GM12878 (cell line): Measurements from ENCODE around the gene PIEZO2. TPM values are rescaled to one million over a fixed set of nuclear protein-coding genes. Genes with fewer than 3 reads are reported as not detected.

Experiments
- ATAC-seq: fragments of 200-7000 bp; cut with Tn5 transposase; 3 replicates; pipeline ENCODE4 v1.9.1; 2020; ENCODE audit warnings: mild to moderate bottlenecking, moderate library complexity
- BruUV-seq: library from RNA; stranded (reverse); fragments of 400-500 nt; replicated peaks from 2 replicates; lab custom pipeline; 2021; lab: Mats Ljungman, UMichigan
- CTCF ChIA-PET: fragments of 300-600 bp; sonication (Branson Sonifier 250); formaldehyde crosslinking; extraction: SDS; loops from one replicate; lab custom pipeline; 2021; ENCODE audit warnings: inconsistent platforms; lab: Yijun Ruan, JAX
- POLR2A ChIA-PET: fragments of 350-600 bp; formaldehyde crosslinking; extraction: SDS; loops from one replicate; lab custom pipeline; 2021; ENCODE audit warnings: inconsistent platforms; lab: Charles Lee
- RAD21 ChIA-PET: fragments of 300-600 bp; sonication (Branson Sonifier 250); formaldehyde crosslinking; loops from one replicate; lab custom pipeline; 2023; ENCODE audit warnings: antibody characterized with exemption; ENCODE audit not compliant: unreplicated experiment; lab: Charles Lee
- SMC1A ChIA-PET: fragments of 300-600 bp; sonication (Branson Sonifier 250); formaldehyde crosslinking; loops from one replicate; lab custom pipeline; 2023; ENCODE audit not compliant: unreplicated experiment, uncharacterized antibody; lab: Charles Lee
- DNase-seq: peaks from one replicate; pipeline ENCODE4 v3.0.0-alpha.2; 2011; ENCODE audit warnings: low read depth, low spot score
- FAIRE-seq: peaks from 3 replicates; lab custom pipeline; 2011; peaks lifted over from hg19 to GRCh38; lab: Jason Lieb, UNC
- H2AFZ ChIP-seq: 2 replicates; pipeline ENCODE4 v1.6.0; 2011; ENCODE audit warnings: low read depth, low read length, control low read depth; ENCODE audit not compliant: control insufficient read depth
- H3K27ac ChIP-seq: 2 replicates; pipeline ENCODE4 v1.5.1; 2011; ENCODE audit warnings: control low read depth; ENCODE audit not compliant: control insufficient read depth, insufficient read depth
- H3K27me3 ChIP-seq, 2 experiments: replicated peaks in 1 of 2; 2 replicates each; pipeline versions ENCODE4 v1.6.0 to v1.6.1; 2011; ENCODE audit warnings: low read length in 1 of 2; ENCODE audit not compliant: control insufficient read depth in 2 of 2, insufficient read depth in 2 of 2
- H3K36me3 ChIP-seq, 2 experiments: 2 replicates each; pipeline ENCODE4 v1.5.1; 2011; ENCODE audit warnings: low read length in 1 of 2; ENCODE audit not compliant: control insufficient read depth in 2 of 2, insufficient read depth in 2 of 2
- H3K4me1 ChIP-seq: 2 replicates; pipeline ENCODE4 v1.6.1; 2011; ENCODE audit warnings: mild to moderate bottlenecking, low read length, moderate library complexity, mixed read lengths; ENCODE audit not compliant: control insufficient read depth, insufficient read depth
- H3K4me2 ChIP-seq: 2 replicates; pipeline ENCODE4 v1.6.0; 2011; ENCODE audit warnings: control low read depth; ENCODE audit not compliant: control insufficient read depth, insufficient read depth
- H3K4me3 ChIP-seq: fragments of 200-600 bp; sonication (generic); 2 replicates; pipeline ENCODE4 v1.5.1; 2016
- H3K79me2 ChIP-seq: 2 replicates; pipeline ENCODE4 v1.6.0; 2011; ENCODE audit warnings: low read length; ENCODE audit not compliant: control insufficient read depth, insufficient read depth
- H3K9ac ChIP-seq: 2 replicates; pipeline ENCODE4 v1.8.0; 2011; ENCODE audit warnings: low read length, control low read depth, mixed read lengths; ENCODE audit not compliant: control insufficient read depth, insufficient read depth
- H3K9me3 ChIP-seq: replicated peaks from 3 replicates; pipeline ENCODE4 v1.5.1; 2011; ENCODE audit warnings: mild to moderate bottlenecking, low read length; ENCODE audit not compliant: control insufficient read depth, insufficient read depth
- H4K20me1 ChIP-seq: 2 replicates; pipeline ENCODE4 v1.6.0; 2011; ENCODE audit not compliant: control insufficient read depth, insufficient read depth
- BCLAF1 ChIP-seq: fragments of 450-650 bp; IDR thresholded peaks from 2 replicates; pipeline ENCODE4 v1.6.1; 2017; ENCODE audit warnings: antibody characterized with exemption, mild to moderate bottlenecking, moderate library complexity
- BHLHE40 ChIP-seq, 2 experiments: fragments of 450-650 bp in 1 of 2; IDR thresholded peaks; 2 replicates each; pipeline ENCODE4 v1.6.1; 2011 to 2017; ENCODE audit warnings: low read depth in 2 of 2, borderline replicate concordance in 1 of 2, improper control_type of control experiment in 1 of 2, low read length in 1 of 2, mild to moderate bottlenecking in 1 of 2
- E2F4 ChIP-seq: IDR thresholded peaks from 2 replicates; pipeline ENCODE4 v1.6.1; 2012; ENCODE audit warnings: low read depth, low read length, improper control_type of control experiment
- FOXM1 ChIP-seq: IDR thresholded peaks from 2 replicates; pipeline ENCODE4 v1.6.1; 2012; ENCODE audit warnings: low read depth, mild to moderate bottlenecking, inconsistent platforms, low read length, moderate library complexity
- NRF1 ChIP-seq: conservative IDR thresholded peaks from 2 replicates; pipeline ENCODE4 v1.6.1; 2011; ENCODE audit warnings: mild to moderate bottlenecking, low read depth, low read length, improper control_type of control experiment
- SMC3 ChIP-seq: IDR thresholded peaks from 2 replicates; pipeline ENCODE4 v1.6.1; 2011; ENCODE audit warnings: low read length, improper control_type of control experiment, borderline replicate concordance
- STAT1 ChIP-seq: fragments of 450-650 bp; conservative IDR thresholded peaks from 2 replicates; pipeline ENCODE4 v1.6.1; 2014; ENCODE audit warnings: antibody characterized with exemption, mild to moderate bottlenecking
- TBL1XR1 ChIP-seq: IDR thresholded peaks from 2 replicates; pipeline ENCODE4 v1.6.1; 2012; ENCODE audit warnings: low read depth, low read length, improper control_type of control experiment
- ZNF207 ChIP-seq: fragments of 450-650 bp; IDR thresholded peaks from 2 replicates; pipeline ENCODE4 v1.6.1; 2014; ENCODE audit warnings: antibody characterized with exemption, mild to moderate bottlenecking, borderline replicate concordance
- ZNF274 ChIP-seq: IDR thresholded peaks from one replicate; pipeline ENCODE4 v1.8.0; 2011; ENCODE audit not compliant: insufficient read length, insufficient read depth
- ZNF622 ChIP-seq: fragments of 450-650 bp; IDR thresholded peaks from 2 replicates; pipeline ENCODE4 v1.6.1; 2017; ENCODE audit warnings: mild to moderate bottlenecking, inconsistent platforms
- ZSCAN29 ChIP-seq: fragments of 450-650 bp; IDR thresholded peaks from 2 replicates; pipeline ENCODE4 v1.6.1; 2017; ENCODE audit warnings: mild to moderate bottlenecking, moderate library complexity
- WGBS: methylation state at CpG from one replicate; pipeline ENCODE4 v1.1.6; 2016; ENCODE audit warnings: low lambda C conversion rate; ENCODE audit not compliant: insufficient replicate concordance, insufficient coverage; ENCODE audit errors: missing lambda C conversion rate; 5-methylcytosine and 5-hydroxymethylcytosine counted together
- in situ Hi-C: fragments of 300-500 bp; cut with MboI; formaldehyde crosslinking; loops from 9 replicates; pipeline ENCODE4 v1.14.3; 2018; ENCODE audit warnings: mixed read lengths
- intact Hi-C: fragments of 100-400 bp; cut with micrococcal nuclease; formaldehyde crosslinking; loops from one replicate; pipeline ENCODE4 v1.14.2; 2022; ENCODE audit not compliant: unreplicated experiment
- polyA plus RNA-seq, 11 experiments: library from polyadenylated mRNA; depleted of rRNA in 4 of 11; unstranded in 6 of 11; stranded (reverse) in 5 of 11; fragments of >200 nt; fragmentation: Nextera tagmentation in 4 of 11; fragmentation: Illumina TruSeq in 1 of 11; extraction: Ambion mirVana in 4 of 11; extraction: Trizol in 1 of 11; gene quantifications; 1 replicate in 1 of 11; 2 replicates in 10 of 11; pipeline versions ENCODE4 v1.2.1 to v1.2.3, GENCODE V29; 2011 to 2016; ENCODE audit warnings: inconsistent platforms in 2 of 11, missing spikeins in 2 of 11, low read depth in 1 of 11
- total RNA-seq, 4 experiments: library from RNA; depleted of rRNA in 3 of 4; stranded (reverse); fragments of >200 nt in 3 of 4; fragmentation: Illumina TruSeq in 1 of 4; extraction: Trizol in 1 of 4; gene quantifications; 2 replicates each; pipeline versions ENCODE4 v1.2.1 to v1.2.3, GENCODE V29; 2013 to 2021
- TF ChIP-seq, protein P1 (sequence below): fragments of 450-650 bp; IDR thresholded peaks from 2 replicates; pipeline ENCODE4 v1.6.1; 2014; ENCODE audit warnings: mild to moderate bottlenecking

Gene PIEZO2
- total and polyA plus RNA-seq, 10 of the 15 experiments (the other 5 are each of a cell fraction or from before 2014, with no cell fraction given): 6.7 to 42.3 (median 27.4) TPM

- FAIRE-seq: no peak
- no peak overlapping the region for H3K4me3 ChIP-seq
- H3K79me2 ChIP-seq: peaks cover 13% of the 10 kb centered on the region
- H4K20me1 ChIP-seq: no peaks in the 10 kb centered on the region
- no peak for DNase-seq
- 28% methylated on average over 2 of the region's 2 CpGs for WGBS
- no peak overlapping the region for H3K27ac ChIP-seq
- CTCF ChIA-PET: no interaction called here
- ATAC-seq: no peak
- H2AFZ ChIP-seq: no peak overlapping the region
- no peak overlapping the region for H3K4me2 ChIP-seq
- intact Hi-C loops (no loop called here), in situ Hi-C loops (no loop called here)
- no peak overlapping the region for H3K9ac ChIP-seq
- RAD21 ChIA-PET: no interaction called here
- POLR2A ChIA-PET: no interaction called here
- H3K27me3 ChIP-seq: no peaks in the 10 kb centered on the region
- H3K36me3 ChIP-seq: peaks cover 0 to 14% of the 10 kb centered on the region in 2 experiments; a peak in 2 of 4 replicates
- BruUV-seq: no TSS peak
- SMC1A ChIA-PET: no interaction called here
- H3K4me1 ChIP-seq: no peaks in the 10 kb centered on the region
- H3K9me3 ChIP-seq: peaks cover 11% of the 10 kb centered on the region; the same call in 2 of the 3 replicates
- TF ChIP-seq ZNF622 (no peak), BHLHE40 (IDR thresholded peaks at IDR 0.05; ENCODE audit: borderline replicate concordance in 1 of 2, low read depth in 2 of 2, low read length in 1 of 2) (no peak)
Measured at GRCh38 chr18:11064106-11064505, 85.3 kb downstream of the PIEZO2 start.

DNA sequence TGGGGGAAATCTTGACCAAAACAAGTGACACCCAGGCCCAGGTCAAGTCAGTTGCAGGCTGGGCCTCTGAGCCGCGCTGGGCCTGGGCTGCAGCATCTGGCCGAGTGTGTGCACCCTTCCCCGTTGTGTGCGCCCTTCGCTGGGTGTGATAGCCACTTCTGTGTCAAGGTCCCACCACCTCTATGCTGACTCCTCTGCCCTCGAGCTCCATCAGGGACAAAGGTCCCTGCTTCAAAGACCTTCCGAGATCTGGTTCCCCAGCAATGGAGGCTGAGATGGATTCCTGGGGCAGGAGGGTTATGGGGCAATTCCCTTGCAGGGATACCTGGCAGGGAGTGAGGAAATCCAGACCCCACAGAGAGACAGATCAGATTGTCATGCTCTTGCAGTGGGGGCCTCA lies 93.6 kb downstream of the PIEZO2 start:
- no peak overlapping the region for H2AFZ ChIP-seq
- H3K4me2 ChIP-seq: no peak overlapping the region
- H3K4me3 ChIP-seq: no peak overlapping the region
- no peaks in the 10 kb centered on the region; a peak in 1 of 4 replicates for H3K36me3 ChIP-seq
- SMC1A ChIA-PET: interaction anchor here (1.0 to 1.3 kb wide), 3 partner anchors 18 to 98 kb away, joined by 3 to 4 read pairs (median 3); no protein-coding TSS in a partner anchor
- no peaks in the 10 kb centered on the region for H3K9me3 ChIP-seq
- no peak overlapping the region for H3K9ac ChIP-seq
- FAIRE-seq (no peak), ATAC-seq (no peak), DNase-seq (no peak)
- intact Hi-C loops: no loop called here
- POLR2A ChIA-PET: no interaction called here
- in situ Hi-C loops: no loop called here
- RAD21 ChIA-PET: interaction anchor here (0.6 to 1.2 kb wide), 2 partner anchors 19 to 105 kb away, joined by 3 read pairs; no protein-coding TSS in a partner anchor
- no peaks in the 10 kb centered on the region for H3K27me3 ChIP-seq
- CTCF ChIA-PET: interaction anchor here (1.2 to 1.7 kb wide), 2 partner anchors 11 to 99 kb away, joined by 3 to 10 read pairs; no protein-coding TSS in a partner anchor
- WGBS: 62% methylated on average over 6 of the region's 8 CpGs
- no TSS peak for BruUV-seq
- peaks cover 37% of the 10 kb centered on the region for H3K79me2 ChIP-seq
- no peaks in the 10 kb centered on the region for H4K20me1 ChIP-seq
- H3K27ac ChIP-seq: no peak overlapping the region
- peaks cover 12% of the 10 kb centered on the region for H3K4me1 ChIP-seq
- TF ChIP-seq ZSCAN29: no peak
- TF ChIP-seq, protein P1, sequence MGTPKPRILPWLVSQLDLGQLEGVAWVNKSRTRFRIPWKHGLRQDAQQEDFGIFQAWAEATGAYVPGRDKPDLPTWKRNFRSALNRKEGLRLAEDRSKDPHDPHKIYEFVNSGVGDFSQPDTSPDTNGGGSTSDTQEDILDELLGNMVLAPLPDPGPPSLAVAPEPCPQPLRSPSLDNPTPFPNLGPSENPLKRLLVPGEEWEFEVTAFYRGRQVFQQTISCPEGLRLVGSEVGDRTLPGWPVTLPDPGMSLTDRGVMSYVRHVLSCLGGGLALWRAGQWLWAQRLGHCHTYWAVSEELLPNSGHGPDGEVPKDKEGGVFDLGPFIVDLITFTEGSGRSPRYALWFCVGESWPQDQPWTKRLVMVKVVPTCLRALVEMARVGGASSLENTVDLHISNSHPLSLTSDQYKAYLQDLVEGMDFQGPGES: no peak
- no peak for TF ChIP-seq E2F4
- TF ChIP-seq BCLAF1: no peak
- TF ChIP-seq STAT1: no peak
- no peak for TF ChIP-seq FOXM1
- TF ChIP-seq SMC3: no peak
- TF ChIP-seq ZNF274: no peak
- TF ChIP-seq TBL1XR1: no peak
- TF ChIP-seq ZNF207: no peak
- no peak for TF ChIP-seq NRF1
